Stimulated activated CD8-positive, alpha-beta memory T cell treated with anti-CD3 and anti-CD28 coated beads, Interleukin-4, amount 100 ng/mL, for 4 hours (primary cell): Measurements from ENCODE around the gene USP54.
"Not testable (repeated sequence)": the region's sequence is repeated elsewhere in the genome, so short reads cannot be mapped to it uniquely, and the experiment has no call there.

ENCODE experiments used
- DNase-seq, 2 donors: peaks; one replicate each; pipeline ENCODE4 v3.0.0-alpha.2; 2020; ENCODE audit warnings: low read depth in 2 of 2, low spot score in 1 of 2

Gene USP54

DNA sequence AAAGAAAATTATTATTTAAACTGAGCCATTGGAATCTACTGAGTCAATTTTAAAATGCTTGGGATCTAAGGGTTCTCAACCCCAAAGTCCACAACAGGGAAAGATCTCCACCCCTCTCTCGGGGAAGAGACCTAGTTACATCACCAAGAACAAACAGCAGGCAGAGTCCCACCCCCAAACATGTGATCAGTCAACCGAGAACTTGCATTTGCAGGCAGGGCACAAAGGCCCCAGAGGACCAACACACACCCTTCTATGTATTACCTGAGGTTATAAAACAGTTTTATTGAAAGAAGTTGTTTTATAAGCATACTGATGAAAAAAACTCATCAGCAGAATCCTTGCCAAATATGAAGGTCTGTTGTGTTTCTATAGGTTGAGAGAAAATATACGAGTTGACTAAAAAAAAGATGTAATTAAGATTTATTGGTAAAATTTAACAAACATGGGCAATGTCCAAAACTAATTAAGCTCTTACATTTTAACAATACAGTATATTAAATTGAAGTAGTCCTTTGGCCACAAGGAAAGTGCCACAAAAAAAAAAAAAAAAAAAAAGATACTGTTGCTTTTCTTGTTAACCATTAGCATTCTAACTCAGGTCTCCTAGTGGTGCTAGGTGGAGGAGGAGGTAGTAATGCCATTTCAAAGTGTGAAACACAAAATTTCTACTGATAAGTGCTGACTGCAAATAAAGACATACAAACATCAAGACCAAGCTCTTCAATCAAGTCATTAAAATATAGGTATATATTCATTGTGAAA is 975 bp upstream of the USP54 start:
- no peak for DNase-seq

DNA sequence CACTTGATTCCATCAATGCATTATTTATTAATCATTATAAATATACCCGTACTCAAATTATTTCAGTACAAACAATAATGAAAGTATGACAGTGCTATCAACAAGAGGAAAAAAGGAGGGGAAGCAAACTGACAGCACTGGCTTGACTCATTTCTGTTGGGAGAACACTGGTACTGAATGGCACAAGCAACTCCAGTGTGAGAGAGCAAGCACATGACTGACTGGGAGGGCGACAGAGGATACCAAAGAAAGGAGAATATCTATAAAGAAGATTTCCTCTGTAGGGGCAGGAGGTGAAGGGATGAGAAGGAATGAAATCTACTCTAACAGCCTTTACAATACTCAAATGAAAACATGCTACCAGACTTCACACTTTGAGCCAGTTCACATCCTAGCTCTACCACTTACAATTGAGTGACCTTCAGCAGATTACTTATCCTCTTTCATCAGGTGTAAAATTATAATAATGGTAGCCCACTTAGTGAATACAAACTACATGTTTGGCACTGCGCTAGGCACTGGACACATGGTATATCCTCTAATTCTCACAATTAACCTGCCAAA is 1.5 kb downstream of the USP54 start:
- DNase-seq = no peak

DNA sequence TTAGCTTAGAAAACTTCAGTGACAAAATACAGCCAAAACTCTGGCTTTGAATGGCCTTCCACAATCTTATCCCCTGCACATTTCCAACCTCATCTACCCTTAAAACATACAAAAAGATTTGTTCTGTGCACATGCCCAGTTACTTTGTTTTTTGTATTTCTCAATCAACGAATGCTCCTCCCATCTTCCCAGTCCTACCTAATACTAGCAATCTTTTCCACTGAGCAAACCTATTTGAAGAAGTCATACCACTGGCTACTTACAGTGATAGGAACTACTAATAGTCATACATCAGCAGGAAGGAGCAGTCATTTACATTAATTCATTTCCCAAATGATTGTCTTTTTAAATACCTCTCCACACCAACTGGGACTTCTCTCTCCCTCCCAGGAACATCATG is 2.5 kb downstream of the USP54 start:
- DNase-seq = no peak

DNA sequence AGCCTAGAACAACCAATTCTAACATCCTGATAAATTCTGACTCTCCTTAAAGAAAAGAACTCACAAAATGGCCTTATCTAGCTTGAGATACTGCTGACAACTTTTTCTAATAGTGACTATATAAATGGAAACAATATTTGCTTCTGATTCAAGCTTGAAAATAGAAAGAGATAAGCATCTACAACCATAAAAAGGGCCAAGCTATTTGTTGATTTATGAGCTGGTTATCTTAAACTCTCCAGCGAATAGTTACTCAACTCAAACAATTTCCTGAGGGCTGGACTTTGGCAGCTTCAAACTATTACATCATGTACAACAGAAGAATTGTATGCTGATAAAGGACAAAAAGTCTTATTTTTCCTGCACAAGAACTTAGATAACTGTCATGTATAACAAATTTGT is 4.6 kb downstream of the USP54 start:
- DNase-seq = no peak

DNA sequence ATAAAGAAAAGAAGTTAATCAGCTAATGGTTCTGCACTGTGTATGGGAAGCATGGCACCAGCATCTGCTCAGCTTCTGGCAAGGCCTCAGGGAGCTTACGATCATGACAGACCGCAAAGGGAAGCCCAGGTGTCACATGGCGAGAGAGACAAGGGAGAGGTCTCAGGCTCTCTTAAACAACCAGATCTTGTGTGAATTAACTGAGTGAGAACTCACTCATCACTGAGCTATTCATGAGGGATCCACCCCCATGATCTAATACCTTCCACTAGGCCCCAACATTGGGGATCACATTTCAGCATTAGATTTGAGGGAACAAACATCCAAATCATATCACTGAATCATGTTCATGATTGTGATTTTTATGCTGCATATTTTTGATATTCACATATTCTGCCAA is 5.8 kb downstream of the USP54 start:
- DNase-seq = no peak

DNA sequence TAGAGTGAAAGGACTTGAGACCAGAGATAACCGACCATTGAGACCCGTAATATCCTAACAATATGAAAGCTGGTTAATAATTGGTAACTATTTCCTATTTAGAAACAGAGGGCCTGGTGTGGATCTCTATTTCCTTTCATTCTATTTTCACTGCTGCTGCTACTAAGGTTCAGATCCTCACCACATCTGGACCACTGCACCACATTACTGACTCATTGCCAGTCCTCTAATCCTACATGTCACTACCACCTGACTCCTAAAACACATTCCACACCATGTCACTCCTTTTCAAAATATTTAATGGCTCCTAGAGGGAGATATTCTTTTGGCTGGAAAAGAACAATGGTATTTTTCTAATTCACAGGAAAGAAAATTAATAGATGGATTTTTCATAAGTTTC is 6.4 kb downstream of the USP54 start:
- no peak for DNase-seq

DNA sequence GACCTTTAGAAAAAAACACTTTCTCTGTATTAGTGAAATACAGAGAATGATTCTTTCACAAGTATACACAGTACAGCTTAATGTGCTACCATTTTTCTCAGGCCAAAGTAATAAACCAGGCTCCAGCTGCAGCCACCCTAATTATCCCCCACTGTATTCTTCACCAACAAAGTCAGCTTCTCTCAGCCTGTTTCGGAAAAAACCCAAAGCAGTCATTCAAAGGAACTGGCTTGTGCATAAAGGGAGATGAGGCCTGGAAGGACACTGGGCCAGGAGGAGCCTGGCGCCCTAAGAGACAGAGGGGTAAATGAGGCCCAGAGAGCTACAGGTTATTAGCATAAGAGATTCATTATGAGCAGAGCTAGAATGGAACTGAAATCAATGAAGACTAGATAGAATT is 9.2 kb downstream of the USP54 start:
- DNase-seq = no peak

DNA sequence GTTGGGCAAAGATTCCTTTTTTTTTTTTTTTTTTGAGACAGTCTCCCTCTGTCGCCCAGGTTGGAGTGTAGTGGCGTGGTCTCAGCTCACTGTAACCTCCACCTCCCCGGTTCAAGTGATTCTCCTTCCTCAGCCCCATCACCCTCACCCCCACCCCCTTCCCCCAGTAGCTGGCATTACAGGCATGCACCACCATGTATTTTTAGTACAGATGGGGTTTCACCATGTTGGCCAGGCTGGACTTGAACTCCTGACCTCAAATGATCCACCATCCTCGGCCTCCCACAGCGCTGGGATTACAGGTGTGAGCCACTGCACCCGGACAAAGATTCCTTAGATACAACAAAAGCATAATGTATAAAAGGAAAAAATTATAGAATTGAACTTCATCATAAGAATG is 12.2 kb downstream of the USP54 start:
- not testable (repeated sequence) for DNase-seq

DNA sequence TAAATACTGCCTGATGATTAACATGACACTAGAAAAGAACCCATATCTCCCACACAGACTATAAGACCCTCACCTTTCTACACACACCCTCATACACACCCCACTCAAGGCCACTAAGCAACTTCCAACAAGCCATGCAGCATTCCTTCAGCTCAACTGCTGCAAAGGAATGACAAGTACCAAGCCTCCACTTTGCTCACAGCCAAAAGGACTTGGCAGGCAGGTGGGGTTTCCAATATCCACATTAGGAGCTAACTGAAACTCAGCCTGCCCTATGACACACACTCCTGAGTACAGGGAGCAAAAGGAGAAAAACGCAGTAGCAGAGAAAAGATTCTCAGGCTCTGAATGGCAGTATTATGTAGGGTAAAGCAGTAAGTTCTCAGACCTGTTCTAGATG is 13.4 kb downstream of the USP54 start:
- no peak for DNase-seq

DNA sequence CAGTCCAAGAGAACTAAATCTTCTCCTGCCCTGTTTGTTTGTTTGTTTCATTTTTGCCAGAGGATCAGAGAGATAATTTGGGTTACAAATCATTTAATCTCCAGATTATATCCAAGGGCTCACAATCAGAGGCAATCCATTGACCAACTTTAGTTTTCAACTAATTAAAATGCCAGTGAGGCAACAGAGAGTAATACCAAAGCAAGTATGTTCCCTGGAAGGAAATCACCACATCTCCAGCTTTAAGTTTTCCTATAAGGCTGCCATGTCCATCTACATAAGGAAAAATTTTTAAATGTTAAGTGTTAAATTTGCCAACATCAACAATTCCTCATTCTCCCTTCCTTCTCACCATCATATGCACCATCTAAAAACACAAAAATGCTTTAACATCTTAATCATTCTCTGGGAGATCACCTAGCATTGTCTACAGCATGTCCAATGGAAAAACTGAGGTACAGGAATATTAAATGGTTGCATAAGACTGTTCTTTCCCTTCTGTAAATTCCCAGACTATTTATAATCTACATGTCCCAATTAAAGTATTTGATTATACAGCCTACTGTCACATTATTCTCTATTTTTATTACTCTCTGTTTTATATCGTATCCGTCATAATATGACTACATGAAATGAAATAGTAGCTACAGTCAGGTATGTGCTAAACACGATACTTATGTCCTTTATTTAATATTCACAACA is 14.1 kb downstream of the USP54 start:
- DNase-seq = no peak

DNA sequence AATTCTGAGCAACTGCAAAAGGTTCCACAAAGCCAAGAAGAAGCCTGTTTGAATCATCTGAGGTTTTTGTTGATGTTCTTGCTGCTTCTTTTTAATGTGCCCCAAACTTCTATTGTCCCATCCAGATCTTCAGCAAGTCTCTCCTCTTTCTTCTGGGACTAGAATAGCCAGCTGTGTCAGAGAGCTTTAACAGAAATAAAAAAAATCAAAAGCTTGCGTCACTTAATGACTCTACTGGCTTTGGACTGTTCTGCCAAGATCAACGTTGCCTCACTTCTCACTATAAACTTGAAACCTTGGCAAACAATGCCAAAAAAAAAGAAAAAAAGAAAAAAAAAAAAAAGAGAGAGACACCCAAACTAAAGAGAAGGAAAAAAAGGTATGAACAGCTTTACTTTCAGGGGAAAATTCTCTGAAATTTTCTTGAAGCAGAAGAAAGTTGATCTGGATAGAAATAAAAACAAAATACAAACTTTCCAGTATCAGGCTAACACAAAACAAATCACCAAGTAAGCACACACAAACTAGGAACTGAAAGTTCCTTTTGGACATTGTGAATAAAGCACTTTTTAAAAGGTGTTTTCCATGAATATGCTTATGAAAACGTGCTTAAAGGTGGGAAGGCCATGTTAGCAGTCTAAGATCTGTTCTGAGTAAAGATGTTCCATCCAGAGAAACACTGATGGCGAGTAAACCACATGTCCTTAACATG is 14.8 kb downstream of the USP54 start:
- DNase-seq = no peak

DNA sequence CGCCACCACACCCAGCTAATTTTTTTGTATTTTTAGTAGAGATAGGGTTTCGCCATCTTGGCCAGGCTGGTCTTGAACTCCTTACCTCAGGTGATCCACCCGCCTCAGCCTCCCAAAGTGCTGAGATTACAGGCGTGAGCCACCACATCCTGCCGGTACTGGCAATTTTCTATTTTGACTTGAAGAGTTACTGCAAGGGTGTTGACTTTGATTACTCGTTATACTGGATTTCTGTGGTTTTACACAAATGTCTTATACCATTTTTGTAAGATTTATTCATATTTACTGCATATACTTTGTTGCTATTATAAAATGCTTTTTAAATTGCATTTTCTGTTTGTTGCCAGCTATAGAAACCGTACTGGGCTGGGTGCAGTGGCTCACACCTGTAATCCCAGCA is 24.1 kb downstream of the USP54 start:
- DNase-seq = not testable (repeated sequence)

DNA sequence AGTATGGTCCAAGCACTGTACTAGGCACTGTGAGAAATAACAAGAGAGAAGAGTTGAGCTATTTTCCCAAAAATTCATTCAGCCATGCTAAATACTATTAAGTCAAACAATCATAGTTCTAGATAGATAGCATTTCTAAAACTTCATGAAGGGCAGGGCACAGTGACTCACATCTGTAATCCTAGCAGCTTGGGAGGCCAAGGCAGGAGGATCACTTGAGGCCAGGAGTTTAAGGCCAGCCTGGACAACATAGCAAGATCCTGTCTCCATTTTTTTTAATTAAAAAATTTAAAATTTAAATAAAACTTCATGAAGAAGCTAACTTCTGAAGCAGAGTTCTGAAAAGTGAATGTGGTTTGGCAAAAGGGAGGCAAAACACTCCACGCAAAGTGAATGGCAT is 29.9 kb downstream of the USP54 start:
- DNase-seq = no peak

DNA sequence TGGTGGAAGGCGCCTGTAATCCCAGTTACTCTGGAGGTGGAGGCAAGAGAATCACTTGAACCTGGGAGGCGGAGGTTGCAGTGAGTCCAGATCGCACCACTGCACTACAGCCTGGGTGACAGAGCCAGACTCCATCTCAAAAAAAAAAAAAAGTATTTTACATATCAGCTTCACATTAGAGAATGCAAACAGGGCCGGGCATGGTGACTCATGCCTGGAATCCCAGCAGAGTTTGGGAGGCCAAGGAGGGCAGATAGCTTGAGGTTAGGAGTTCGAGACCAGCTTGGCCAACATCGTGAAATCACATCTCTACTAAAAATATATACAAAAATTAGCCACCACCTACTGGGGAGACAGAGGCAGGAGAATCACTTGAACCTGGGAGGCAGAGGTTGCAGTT is 31.6 kb downstream of the USP54 start:
- DNase-seq = no peak

DNA sequence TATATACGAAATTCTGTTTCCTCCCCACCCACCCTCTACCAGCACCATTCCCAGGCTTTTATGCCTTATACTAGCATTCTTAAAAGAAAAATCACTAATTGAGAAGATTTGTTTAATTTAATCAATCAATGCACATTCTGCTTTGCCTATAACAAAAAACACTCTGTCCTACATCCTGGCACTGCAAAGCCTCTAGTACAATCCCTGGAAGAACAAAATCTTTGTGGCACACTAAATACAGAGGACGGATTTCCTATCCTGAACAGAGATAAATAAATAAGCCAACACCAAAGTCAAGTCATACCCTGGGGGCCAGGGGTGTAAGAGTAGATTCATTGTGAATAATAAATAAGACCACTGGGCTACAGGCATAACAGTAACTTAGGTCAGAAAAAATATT is 34.3 kb downstream of the USP54 start:
- no peak for DNase-seq

DNA sequence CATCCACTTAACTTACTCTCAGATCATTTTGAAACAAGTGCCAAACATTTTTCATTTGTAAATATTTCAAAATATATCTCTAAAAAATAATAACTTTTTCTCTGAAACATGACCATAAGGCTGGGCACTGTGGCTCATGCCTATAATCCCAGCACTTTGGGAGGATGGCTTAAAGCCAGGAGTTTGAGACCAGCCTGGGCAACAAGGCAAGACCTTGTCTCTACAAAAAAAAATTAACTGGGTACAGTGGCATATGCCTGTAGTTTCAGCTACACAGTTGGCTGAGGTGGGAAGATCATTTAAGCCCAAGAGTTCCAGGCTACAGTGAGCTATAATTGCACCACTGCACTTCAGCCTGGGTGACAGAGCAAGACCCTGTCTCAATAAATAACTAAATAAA is 36.4 kb downstream of the USP54 start:
- DNase-seq = no peak

DNA sequence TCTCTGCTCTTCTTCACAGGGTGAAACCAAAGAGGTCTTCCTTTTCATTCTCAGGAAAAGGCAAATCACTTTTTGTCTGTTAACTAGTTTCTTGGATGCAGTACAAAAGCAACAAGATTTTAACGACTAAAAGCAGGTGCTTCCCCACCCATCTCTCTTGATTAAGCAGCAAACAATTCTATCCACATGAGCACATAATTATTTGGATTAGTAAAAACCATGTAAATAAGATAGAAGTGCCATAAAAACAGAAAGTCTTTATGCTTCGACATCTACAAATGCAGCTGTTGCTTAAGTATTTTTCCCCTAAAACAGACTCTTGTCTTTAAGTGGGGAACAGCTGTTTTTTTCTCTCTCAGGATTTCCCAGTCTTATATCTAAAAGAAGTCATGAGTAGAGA is 37.4 kb downstream of the USP54 start:
- no peak for DNase-seq

DNA sequence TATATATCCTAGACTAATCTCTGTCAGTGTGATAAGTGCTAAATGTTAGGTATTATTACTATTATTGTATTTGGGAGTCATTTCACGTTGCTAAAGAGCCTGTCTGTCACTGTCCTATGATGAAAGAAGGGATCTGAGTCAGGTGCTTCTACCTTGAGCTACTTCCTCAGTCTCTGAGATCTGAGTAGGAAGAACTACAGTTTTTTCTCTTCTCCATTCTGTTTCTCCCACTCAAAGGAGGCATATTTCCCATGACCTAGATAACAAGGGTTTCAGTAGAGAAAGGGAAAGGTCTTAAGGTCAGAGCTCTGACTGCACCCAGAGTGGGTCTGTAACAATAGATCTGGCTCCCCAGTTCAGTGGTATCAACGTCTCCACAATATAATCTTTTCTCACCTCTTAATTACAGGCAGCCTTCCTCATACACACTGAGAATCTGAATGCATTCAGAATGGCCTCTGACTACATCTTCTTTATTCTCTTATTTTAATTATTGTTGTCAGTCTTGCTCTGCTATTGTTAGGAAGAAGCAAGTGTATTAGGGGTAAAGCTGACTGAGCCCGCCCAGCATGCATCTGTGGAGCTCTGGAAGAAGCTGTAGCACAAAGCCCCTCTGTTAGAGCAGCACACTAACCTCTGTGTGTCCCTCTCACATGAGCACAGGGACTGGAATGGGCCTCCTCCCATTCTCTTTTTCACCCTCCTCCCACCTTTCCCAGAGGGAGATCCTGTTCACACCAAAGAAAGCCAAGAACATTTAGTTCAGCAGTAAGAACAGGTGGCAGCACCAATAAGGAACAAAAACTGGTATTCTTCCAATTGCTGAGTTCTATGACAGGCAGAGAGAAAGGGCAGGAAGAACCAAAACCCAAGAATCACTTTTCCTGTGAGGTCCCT is 38.1 kb downstream of the USP54 start:
- DNase-seq = no peak

DNA sequence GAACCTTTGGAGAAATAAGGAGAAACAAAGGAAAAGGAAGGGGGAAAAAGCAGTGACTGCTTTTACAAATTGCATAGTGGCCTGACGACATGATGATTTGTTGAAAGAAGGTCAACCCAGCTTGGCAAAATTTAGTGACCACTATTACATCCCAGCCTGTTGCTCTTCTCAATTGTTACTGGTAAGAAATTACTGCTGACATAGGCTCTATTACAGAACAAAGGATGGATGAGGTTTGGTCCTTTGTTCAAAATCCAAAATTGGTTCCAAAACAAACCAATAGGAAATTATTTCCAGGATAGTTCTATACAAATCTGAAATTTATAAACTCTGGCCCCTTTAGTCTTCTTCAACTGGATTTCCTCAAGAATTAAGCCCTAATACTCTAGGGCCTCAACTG is 39.6 kb downstream of the USP54 start:
- DNase-seq = no peak

DNA sequence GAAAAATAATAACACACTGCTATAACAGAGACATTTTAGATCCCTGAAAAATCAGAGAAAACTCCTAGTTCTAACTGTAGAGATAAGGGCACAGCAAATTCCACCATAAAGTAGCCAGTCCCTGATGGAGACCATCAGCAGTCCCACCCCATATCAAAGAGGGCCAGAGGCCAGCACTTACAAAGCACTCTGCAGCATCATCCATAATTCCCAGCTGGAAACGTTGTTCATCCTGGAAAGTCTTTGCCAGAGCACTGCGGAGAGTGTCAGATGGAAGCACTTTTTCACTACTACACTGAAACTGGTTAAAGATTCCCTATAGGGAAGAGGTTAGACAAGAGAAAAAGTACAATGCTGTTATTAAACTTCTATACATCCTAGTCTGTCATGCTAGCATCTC is 45.8 kb downstream of the USP54 start:
- DNase-seq = no peak

DNA sequence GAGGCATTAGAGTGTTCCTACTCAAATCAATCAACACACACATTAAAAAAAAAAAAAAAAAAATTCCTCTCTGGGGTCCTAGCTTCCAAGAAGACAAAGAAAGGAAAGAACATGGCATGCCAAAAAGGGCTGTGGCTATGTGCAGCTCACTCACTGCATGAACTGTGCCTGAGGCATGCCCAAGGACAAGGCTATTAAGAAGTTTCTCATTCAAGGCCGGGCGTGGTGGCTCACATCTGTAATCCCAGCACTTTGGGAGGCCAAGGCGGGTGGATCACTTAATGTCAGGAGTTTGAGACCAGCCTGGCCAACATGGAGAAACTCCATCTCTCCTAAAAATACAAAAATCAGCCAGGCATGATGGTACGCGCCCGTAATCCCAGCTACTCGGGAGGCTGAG is 53.4 kb downstream of the USP54 start:
- DNase-seq = no peak
